ENCODE results near the gene SPATS2L.

Gene SPATS2L

DNA sequence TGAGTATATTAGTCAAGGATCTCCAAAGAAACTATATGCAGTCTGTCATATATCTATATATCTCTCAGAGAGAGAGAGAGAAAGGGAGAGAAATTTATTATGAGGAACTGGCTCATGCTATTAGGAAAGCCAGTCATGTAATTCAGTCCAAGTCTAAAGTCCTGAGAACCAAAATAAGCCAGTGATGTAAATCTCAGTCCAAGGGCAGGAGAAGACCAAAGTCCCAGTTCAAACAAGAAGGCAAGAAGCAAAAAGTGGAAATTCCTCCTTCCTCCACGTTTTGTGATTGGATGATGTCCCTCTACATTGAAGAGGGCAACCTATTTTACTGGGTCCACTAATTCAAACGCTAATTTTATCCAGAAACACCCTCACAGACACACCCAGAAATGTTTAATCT lies 34.2 kb upstream of the SPATS2L start:
- H3K36me3 ChIP-seq: no peaks in the 10 kb centered on the region
- H3K4me3 ChIP-seq (ENCODE audit: low read depth, low read length): no peak overlapping the region
- no peak for DNase-seq
- TF ChIP-seq, protein P1, sequence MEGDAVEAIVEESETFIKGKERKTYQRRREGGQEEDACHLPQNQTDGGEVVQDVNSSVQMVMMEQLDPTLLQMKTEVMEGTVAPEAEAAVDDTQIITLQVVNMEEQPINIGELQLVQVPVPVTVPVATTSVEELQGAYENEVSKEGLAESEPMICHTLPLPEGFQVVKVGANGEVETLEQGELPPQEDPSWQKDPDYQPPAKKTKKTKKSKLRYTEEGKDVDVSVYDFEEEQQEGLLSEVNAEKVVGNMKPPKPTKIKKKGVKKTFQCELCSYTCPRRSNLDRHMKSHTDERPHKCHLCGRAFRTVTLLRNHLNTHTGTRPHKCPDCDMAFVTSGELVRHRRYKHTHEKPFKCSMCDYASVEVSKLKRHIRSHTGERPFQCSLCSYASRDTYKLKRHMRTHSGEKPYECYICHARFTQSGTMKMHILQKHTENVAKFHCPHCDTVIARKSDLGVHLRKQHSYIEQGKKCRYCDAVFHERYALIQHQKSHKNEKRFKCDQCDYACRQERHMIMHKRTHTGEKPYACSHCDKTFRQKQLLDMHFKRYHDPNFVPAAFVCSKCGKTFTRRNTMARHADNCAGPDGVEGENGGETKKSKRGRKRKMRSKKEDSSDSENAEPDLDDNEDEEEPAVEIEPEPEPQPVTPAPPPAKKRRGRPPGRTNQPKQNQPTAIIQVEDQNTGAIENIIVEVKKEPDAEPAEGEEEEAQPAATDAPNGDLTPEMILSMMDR (IDR thresholded peaks at IDR 0.05; ENCODE audit: low read depth, low read length): no peak
- no peaks in the 10 kb centered on the region for H3K27me3 ChIP-seq
- no peaks in the 10 kb centered on the region for H3K9me3 ChIP-seq
- H3K4me1 ChIP-seq: no peaks in the 10 kb centered on the region

DNA sequence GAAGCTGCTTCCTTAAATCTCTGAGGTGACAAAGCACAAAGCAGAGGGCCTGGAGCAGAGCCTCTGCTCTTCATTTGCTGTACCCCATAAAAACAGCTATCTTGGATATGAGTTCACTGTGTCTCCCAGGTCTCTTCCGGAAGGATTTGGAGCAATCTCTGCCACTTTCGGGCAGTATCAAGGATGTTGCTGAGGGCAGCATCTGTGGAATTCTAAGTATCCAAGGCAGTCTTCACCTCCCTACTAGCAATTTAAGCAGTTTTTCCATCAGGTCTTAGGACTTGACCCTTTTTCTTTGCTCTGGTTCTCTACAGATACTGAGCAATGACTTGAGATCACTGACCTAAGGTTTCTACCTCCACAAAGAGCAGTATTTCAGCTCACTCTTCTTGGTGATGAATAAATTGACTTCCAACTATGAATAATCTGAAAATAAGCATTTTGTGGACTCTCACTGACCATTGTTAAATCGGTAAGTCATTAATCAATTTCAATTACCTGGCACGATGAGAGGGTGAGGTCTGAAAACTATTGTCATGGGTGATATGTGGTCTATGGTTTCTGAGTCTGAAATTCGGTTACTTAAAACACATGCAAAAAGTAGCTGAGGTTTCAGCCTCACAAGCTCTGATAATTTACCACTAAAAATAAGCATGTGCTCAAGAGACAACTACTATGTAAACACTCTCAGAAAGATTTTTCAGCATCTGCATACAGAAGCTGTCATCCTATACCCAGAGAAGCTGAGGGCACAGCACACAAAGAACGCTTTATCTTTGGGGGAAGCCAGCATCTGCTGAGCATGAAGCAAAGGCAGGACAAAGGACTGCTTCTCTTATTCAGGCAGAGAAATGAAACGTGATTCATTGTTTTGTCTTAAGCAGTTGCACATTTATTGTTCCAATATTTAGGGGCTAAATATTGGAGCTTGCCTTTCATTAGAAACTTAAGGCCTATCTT lies 32.1 kb upstream of the SPATS2L start:
- H3K36me3 ChIP-seq: no peaks in the 10 kb centered on the region
- no peak for DNase-seq
- TF ChIP-seq, protein P1 (IDR thresholded peaks at IDR 0.05; ENCODE audit: low read depth, low read length): no peak
- H3K4me1 ChIP-seq: no peaks in the 10 kb centered on the region
- no peaks in the 10 kb centered on the region for H3K9me3 ChIP-seq
- H3K4me3 ChIP-seq (ENCODE audit: low read depth, low read length): no peak overlapping the region
- H3K27me3 ChIP-seq: no peaks in the 10 kb centered on the region

DNA sequence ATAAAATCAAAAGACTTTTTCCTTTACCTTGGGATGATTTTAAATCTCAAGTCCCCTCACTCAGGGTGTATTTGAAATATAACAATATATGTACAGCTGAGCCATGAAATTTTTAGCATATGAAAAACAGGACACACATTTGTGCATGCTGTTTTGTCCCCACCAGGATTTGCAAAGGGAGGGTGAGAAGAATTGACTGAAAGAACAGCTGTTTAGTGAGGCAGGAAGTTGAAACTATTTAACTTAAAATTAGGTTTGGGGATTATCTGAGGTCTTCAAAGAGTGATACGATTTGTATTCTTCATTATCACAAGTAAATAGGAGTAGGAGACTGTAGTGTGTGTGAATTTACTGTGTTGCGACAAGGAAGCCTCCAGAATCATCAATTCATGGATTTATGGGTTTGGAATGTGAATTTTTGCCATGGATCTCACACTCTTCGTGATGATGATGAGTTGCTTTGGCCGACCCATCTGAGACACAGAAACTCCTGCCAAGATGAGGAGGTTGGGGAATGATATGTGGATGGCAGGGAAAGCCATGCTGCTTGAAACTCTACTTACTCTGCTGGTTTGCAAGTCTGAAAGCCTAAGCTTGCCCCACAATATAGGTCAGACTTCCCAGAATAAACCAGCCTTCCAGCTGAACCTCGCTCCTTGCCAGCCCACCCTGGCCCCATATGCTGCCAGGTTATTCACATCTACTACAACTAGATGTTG lies 31.0 kb upstream of the SPATS2L start:
- TF ChIP-seq, protein P1 (IDR thresholded peaks at IDR 0.05; ENCODE audit: low read depth, low read length): no peak
- no peak for DNase-seq
- H3K9me3 ChIP-seq: no peaks in the 10 kb centered on the region
- H3K4me3 ChIP-seq (ENCODE audit: low read depth, low read length): no peak overlapping the region
- H3K4me1 ChIP-seq: no peaks in the 10 kb centered on the region
- no peaks in the 10 kb centered on the region for H3K36me3 ChIP-seq
- H3K27me3 ChIP-seq: no peaks in the 10 kb centered on the region

DNA sequence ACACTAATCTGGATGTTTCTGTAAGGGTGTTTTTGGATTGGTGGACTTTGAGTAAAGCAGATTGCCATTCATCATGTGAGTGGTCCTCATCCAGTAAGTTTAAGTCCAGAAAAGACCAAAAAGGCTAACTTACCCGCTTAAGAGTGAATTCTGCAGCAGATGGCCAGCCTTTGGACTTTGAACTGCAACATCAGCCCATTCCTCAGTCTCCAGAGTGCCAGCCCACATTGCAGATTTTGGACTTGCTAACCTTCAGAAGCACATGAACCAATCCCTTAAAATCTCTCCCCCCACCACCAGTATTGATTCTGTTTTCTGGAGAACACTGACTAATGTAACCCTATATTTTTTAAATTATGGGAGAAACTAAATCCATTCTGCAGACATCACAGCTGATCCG lies 30.0 kb upstream of the SPATS2L start:
- no peak for DNase-seq
- Histone ChIP-seq H3K9me3 (no peaks in the 10 kb centered on the region), H3K4me3 (ENCODE audit: low read depth, low read length) (no peak overlapping the region), H3K4me1 (no peaks in the 10 kb centered on the region), H3K36me3 (no peaks in the 10 kb centered on the region), H3K27me3 (no peaks in the 10 kb centered on the region)
- TF ChIP-seq, protein P1 (IDR thresholded peaks at IDR 0.05; ENCODE audit: low read depth, low read length): no peak

DNA sequence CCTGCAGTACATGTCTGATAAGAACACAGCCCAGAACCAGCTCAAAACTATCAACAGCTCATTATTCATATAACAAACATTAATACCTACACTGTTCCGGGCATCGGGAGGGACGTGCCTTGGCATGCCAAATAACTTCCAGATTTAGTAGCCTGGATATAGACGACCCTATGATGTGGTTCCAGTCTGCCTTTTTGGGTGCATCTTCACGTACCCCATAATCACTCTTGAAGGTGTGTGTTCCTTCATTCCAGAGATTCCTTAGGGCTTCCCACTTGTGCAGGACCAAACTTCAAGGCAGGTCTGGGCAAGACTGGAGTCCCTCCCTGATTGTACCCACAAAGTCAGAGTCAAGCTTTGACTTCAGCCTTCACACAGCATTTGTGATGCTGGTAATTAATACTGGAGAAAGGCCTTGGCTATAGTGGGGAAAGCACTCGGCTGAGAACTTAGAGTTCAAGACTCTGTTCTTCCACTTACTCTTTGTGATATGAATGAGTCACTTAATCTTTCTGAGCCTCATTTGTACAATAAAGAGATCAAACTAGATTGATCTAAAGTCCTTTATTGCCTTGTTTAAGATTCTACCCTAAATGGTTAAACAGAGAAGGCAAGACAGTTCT lies 27.7 kb upstream of the SPATS2L start:
- H3K9me3 ChIP-seq: no peaks in the 10 kb centered on the region
- no peaks in the 10 kb centered on the region for H3K4me1 ChIP-seq
- H3K27me3 ChIP-seq: no peaks in the 10 kb centered on the region
- TF ChIP-seq, protein P1 (IDR thresholded peaks at IDR 0.05; ENCODE audit: low read depth, low read length): no peak
- no peaks in the 10 kb centered on the region for H3K36me3 ChIP-seq
- no peak overlapping the region for H3K4me3 ChIP-seq (ENCODE audit: low read depth, low read length)
- DNase-seq: no peak

All from BE2C (cell line).